GM21717 (cell line): ENCODE results near the gene LRP1.

Experiments used
- ATAC-seq: cut with Tn5 transposase; IDR thresholded peaks from one replicate; pipeline ENCODE4 v1.9.1; 2021; ENCODE audit warnings: mild to moderate bottlenecking, moderate library complexity; ENCODE audit not compliant: unreplicated experiment

Gene LRP1

DNA sequence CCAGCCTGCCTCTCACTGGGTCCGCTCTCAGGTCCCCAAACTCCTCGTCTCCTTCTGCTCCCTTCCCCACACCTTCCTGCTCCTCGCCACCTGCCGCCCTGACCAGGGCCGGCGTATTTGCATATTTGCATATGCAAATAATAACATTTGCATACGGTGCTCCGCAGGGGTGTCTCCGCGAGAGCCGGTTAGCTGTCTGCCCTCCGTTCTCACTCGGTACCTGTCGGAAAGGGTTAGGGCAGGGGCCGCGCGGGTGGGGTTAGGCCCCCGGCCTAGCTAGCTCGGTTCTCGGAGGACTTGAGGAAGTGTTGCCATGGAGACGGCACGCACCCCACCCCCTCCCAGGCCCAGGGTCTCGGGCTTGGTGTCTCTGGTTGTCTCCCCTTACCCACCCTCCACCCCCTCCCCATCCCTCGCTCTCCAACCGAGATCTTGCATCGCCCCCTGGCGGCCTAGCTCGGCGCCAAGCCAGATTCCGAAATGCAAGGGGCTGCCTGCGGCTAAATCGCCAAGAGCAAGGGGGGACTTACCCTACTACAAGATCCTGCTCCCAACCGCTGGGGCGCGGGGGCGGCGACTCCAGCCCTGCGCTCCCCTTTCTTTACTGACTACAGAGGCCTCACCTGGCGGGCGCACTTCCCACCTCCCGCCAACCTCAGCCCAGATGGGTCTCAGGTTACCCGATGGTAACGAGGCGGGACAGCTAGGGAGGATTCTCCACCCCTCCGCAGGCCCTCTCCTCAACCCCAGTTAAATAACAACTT lies 114.6 kb downstream of the LRP1 start:
- no peak for ATAC-seq

DNA sequence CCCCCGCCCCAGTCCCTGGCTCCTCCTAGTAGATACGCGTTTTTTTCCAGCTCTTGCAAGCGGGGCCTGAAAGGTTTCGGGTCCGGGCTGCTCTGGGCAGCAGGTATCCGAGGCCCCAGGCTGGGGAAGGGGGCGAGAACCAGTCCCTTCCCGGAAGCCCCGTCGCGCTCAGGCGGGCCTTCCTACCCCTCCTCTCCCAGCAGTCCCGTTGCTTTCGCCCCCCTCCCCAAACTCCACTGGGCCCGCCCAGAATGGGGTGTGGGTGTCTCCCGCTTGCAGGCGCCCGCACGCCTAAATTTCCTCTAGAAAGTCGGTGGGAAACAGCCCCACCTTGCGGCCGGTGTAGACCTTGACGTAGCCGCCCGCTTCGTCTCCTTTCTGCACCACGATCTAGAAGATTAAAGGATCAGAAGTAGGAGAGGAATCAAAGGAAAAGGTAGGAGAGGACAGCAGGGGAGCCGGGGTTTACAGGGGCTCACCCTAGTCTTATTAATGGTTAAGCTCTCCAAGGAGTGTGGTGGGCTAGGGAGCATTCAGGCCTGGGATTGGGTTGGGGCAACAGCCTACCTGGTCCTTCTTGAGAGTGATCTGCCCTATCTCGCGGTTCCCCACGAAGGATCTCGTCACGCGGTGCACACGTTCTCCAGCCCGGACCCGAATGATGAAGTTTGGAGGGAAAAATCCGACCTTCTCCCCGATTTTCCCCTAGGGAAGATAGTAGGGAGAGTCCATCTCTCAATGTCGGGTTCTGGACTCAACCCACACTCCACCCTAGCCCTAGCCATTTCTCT lies 115.4 kb downstream of the LRP1 start:
- no peak for ATAC-seq

DNA sequence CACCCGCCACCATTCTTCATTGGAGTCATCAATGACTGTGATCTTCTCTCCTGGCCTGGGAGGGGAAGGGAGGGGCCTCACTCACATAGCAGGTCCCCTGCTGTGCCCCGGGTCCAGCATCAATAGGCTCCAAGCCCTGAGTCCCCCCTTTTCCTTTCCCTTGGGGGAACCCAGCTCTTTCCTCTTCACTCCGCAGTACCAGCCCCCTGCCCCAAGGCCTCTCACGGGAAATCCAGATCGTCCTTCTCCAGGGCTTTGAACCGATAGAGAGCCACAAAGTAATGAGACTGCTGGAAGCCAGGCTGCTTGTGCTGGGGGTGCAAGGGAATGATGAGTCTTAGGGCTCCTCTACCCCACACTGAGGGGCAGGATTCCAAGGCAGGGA lies 116.0 kb downstream of the LRP1 start:
- ATAC-seq: no peak

DNA sequence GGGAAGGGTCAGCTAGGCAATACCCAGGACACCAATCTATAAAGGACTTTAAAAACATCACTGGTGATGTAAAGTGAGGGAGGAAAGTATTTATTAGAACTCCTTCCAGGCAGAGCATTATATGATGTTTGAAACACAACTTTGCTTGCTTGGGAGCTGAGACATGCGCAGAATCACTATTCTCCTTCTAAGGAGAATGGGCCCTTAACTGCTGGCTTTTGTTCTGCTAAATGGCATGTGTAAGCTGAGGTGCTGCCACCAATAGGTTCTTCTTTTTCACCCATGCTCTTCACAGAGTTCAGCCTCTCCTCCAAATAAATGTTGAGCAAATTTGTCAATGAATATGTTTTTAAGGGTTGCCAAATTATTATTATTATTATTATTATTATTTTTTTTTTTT lies 118.8 kb downstream of the LRP1 start:
- ATAC-seq: no peak

DNA sequence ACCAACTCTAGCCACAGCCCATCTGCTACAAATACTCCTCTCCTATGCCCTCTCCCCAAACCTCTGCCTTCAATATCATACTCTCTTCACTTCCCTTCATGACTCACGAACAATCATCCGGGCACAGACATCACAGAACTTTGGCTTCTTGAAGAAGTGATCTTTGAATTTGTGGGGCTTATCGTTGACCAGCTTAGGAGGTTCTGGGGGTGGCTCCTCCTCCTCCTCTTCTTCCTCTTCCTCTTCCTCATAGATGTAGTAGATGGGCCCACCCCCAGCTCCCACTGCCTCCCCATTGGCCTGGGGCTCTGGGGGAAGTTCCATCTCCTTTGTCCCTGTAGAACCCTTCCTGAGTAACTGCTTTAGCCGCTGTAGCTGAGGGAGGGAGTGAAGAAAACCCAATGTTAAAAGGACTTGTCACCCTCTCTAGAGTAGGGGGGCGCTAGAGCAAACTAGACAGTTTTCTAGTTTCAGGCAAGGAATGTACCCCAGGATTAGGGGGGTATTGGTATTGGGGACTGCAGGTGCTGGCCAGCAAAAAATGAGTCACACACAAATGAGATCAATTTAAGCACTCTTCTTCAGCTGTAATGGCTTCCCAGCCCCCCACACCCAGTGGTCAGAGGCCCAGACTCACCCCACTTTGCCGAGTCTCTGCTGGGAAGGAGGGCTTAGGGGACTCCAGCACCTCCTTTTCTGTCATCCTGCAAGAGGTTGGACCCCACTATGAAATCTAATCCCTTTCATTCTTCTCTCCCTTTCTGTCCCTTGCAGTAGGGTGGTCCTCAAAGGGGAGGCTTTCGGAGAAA lies 120.9 kb downstream of the LRP1 start:
- no peak for ATAC-seq

DNA sequence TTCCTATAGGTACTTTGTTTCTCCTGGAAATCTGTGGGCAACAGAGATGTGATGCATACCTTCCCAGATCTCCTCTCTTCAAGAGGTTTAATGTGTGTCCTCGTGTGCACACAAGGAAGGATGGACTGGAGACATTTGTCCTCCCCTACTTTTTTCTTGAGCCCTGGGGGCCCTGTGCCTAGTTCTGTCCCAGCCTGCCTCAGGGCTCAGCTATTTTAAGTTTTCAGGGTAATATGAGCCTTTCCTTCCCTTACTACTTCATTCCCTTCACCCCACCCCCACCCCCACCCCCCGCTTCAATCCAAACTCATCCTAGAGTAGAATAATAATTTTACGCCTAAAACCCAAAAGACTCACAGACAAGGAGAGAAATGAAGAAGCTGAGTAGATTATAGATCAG lies 122.3 kb downstream of the LRP1 start:
- ATAC-seq: no peak

DNA sequence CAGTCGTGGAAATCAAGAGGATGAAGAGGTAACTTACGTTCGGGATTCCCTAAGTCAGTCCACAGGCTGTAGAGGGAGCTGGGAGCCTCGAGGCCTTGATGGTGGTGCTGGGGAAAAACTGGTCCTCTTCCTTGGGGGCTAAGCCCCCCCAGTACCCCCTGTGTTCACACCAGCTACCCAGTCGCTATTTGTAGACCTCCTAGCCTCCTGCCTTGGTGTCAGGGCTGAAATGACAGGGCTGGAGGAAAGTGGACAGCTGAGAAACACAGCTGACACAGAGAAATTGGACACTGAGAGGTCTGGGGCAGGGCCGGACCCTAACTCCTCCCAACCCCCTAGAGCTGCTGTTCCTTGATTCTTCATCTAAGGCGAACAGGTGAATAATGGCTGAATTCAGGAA lies 122.7 kb downstream of the LRP1 start, which contains the start of gene STAC3:
STAC3 (minus strand) TSS at position 232 of the 400 bp plus-strand sequence. CDS start 1,551 bp downstream, outside the sequence.
- no peak for ATAC-seq

DNA sequence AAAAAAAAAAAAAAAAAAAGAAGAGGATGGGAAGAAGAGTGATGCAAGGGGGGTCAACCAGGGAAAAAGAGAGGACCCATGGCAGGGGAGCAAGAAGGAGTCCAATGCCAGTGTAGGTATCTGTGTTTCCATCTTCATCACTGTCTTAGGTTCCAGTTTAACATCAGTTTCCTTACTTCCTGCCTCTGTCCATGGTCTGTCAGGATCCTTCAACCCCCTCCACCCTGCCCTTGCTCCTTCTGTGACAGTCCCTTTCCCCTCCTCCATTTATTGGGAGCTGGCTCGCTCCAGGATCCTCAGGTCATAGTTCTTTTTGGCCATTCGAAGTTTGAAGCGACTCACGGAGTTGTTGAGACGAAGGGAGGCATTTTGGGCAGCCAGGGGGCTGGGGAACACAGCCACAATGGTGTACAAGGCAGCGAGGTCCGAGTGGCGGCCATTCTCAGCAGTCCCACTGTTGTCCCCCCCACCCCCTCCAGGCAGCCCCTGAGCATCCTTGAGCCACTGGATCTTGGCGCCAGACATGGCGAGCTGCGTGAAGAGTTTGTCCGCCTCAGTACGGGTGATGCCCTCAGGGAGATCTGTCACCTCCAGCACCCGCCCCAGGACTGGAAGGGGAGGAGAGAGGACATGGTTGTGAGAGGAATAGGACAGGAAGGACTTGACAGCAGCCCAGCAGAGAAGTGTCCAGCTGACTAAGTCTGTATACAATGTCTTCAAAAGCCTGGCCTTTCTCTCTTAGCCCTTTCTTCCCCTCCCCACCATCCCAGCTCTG lies 126.4 kb downstream of the LRP1 start:
- no peak for ATAC-seq

DNA sequence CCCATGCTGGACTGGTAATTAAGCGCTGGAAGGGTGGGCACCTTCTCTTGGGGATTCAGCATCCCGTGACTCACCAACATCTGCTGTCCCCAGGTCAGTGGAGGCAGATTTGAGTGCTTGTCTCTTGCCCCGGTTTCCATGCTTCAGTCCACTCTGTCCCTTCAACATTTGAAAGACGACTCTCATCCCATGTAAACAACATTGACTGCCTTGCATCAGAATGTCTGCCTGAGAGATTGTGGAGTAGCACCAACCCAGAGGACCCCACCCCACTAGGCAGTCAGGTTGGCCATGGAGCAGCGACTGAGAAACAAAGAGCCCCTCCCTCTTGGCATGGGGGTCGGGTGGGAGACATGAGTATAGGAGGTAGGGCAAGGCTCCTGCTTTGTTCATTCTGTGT lies 127.6 kb downstream of the LRP1 start:
- ATAC-seq: no peak

DNA sequence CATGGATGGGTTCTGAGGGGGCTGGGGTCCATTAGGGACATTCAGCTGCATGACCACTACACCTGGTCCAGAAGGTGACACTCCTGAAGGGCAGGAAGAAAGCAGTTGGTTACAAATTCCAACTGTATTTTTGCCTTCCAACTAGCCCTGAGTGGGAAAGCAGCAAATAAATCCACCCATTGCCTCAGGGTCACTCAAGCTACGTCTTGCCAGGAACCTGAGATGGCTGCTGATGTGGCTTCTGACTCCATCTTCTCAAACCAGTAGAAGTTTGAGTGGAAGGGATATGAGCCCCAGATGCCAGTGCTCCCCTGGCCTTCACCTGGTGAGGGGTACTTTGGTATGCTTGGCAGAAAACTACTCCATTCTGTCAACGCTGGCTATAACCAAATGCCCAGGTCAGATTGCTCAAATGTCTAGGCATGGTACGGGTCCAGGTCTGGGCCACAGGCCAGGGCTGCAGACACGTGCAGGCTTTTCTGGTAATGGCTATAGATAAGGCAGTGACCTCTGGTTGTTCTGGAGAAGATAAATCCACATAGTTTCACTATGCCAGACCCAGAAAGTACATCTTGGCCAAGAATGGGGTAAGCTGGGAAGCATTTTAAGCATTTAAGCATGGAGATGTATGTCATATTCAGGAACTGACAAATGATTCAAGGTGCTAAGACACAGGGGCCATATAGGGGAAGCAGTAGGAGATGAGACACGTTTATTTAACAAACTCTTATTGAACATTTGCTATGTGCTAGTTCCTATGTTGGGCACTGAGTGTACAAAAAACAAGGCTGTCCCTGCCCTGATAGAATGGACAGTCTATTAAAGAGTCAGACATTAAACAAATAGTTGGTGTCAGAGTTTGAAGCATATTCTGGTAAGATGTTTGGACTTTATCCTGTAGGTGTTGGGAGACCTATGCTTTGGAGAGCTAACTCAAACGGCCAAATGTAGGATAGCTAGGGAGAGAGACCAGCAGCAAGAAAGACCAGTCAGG lies 131.0 kb downstream of the LRP1 start:
- no peak for ATAC-seq

DNA sequence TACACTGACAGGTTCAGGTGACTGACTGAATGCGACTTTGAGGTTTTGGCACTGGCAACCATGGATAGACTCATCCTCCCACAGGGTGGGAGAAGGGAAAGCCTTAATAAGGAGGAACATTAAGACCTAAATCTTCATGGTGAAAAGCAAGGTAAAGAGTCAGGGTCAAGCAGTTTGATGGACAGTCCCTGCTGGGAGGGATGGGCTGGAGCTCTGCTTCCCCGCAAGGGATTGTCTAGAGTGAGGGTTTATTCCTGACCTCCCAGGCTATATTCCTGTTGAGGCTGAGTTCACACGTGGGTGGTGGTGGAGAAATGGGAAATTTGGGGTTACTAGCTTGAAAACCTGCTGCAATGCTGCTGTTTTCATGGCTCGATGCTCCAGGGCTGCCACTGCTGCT lies 132.1 kb downstream of the LRP1 start:
- ATAC-seq: no peak

DNA sequence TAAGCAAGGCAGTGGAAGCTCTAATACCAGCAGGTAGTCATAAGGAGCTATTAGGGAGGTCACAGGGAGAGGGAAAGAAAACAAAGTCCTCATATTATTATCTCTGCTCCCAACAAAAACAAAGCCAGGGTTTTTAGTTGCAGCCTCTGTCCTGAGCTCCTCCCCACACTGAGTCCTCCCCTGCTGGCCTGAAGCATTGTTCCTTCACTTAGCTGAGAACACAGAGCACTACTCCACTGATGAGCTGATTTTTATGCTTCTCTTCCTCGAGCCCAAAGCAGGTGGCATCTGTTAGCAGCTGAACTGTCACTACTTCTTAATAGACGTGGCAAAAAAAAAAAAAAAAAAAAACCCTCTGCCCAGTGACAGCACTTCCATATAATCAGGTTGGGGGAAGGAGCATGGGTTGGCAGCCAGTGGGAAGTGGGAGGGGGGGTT lies 133.2 kb downstream of the LRP1 start:
- no peak for ATAC-seq

DNA sequence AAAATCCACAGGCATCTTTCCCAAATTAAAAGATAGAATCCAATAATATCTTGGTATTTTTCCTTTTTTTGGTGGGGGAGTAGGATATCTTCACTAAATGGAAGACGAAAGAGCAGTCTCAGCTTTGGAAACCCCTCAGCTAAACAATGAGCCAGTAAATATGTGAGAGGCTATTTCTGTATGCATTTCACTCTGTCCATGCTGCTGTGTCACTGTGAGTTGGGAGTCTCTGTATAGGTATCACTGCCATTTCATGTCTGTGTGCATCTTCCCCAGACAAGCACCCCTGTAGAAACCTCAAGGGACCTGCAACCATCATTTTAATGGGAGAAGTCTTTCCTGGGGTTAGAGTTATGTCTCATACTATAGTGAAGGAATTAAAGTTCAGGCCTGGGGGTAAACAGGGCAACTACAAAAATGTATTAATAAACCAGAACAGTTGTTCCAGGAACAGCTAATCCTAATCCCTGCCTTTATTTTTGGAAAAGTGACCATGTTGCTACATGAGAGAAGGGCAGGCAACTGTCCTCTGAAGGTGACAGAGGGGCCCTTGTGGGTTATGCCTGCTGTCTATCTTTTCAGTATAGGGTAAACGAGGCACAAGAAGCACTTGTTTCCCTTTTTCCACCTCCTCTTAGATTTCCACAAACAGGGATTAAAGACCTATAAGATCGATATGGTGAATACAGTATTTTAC lies 134.0 kb downstream of the LRP1 start:
- ATAC-seq: no peak
